ENCODE results near the gene GANC. TPM values are rescaled to one million over a fixed set of nuclear protein-coding genes. Genes with fewer than 3 reads are reported as not detected.

The GANC gene
- total and polyA plus RNA-seq, 9 of the 15 experiments (the other 6 are each of a cell fraction or from before 2014, with no cell fraction given), result 10.9 to 19.0 (median 14.5) TPM

DNA sequence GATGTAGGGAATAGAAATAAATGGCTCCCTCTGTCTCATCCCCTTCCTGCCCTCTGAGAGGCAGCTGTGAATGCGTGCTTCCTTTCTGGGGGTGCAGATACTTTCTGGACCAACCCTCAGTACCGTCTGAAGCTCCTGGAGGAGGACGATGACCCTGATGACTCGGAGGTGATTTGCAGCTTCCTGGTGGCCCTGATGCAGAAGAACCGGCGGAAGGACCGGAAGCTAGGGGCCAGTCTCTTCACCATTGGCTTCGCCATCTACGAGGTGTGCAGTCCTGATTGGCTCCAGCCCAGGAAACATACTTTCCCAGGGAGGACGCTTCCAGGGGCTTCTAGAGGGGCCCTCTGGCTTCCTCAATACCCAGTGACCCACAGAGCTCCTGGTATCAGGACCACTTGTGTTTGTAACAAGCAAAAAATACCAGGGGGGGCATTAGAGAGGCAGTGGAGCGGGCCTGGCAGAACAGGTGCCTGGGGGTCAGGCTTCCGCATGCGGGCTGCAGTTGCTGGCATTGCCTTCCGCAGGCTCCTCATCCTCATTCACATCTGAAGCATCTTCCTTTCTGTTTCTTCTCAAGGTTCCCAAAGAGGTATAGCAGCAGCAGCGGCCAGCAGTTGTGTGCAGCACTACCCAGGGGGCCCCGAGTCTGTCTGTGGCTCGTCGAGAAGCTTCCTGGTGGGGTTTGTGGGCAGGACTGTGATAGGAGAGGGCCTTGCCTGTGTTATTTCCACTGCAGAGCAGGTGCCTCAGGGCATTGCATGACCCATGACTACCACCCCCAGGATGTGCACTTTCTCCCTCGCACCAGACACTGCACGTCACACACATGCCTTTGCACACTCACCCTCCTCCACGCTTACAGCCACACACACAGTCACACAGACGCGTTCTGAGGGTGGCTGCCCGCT lies 128.8 kb downstream of the GANC start (continued):
- TF ChIP-seq, protein P1, sequence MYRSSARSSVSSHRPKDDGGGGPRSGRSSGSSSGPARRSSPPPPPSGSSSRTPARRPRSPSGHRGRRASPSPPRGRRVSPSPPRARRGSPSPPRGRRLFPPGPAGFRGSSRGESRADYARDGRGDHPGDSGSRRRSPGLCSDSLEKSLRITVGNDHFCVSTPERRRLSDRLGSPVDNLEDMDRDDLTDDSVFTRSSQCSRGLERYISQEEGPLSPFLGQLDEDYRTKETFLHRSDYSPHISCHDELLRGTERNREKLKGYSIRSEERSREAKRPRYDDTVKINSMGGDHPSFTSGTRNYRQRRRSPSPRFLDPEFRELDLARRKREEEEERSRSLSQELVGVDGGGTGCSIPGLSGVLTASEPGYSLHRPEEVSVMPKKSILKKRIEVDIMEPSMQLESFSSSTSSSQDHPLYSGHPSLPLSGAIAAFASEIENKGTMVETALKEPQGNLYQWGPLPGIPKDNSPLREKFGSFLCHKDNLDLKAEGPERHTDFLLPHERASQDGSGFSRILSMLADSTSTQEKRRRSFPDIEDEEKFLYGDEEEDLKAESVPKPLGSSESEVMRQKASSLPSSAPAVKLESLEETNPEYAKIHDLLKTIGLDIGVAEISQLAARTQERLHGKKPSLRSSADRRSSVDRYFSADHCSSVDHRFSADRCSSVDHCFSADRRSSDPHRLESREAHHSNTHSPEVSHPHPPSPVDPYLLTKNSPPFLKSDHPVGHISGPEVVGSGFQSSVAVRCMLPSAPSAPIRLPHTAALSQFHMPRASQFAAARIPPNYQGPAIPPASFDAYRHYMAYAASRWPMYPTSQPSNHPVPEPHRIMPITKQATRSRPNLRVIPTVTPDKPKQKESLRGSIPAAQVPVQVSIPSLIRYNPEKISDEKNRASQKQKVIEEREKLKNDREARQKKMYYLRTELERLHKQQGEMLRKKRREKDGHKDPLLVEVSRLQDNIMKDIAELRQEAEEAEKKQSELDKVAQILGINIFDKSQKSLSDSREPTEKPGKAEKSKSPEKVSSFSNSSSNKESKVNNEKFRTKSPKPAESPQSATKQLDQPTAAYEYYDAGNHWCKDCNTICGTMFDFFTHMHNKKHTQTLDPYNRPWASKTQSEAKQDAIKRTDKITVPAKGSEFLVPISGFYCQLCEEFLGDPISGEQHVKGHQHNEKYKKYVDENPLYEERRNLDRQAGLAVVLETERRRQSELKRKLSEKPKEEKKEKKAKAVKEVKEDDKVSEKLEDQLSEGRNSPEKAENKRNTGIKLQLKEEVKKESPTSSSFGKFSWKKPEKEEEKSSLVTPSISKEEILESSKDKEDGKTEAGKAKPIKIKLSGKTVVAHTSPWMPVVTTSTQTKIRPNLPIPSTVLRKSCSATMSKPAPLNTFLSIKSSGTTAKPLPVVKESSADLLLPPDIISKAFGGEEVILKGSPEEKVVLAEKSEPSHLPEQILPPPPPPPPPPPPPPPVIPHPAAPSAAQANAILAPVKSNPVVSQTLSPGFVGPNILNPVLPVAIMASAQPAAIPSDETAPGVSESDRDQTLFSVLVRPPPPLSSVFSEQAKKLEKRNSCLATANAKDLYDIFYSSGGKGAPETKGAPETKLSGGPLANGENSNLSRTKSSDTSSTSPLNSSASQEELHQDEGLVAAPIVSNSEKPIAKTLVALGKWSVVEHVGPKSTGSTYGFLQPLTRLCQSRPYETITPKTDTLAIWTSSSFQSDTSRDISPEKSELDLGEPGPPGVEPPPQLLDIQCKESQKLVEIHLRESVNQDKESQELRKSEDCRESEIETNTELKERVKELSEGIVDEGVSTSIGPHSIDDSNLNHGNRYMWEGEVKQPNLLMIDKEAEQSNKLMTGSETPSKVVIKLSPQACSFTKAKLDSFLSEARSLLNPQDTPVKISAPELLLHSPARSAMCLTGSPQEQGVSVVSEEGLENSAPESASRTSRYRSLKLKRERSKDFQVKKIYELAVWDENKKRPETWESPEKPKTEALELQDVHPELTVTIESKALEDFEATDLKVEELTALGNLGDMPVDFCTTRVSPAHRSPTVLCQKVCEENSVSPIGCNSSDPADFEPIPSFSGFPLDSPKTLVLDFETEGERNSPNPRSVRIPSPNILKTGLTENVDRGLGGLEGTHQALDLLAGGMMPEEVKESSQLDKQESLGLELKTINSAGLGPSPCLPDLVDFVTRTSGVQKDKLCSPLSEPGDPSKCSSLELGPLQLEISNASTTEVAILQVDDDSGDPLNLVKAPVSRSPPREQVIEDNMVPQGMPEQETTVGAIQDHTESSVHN (IDR thresholded peaks at IDR 0.05; ENCODE audit: borderline replicate concordance in 1 of 2, low read depth in 1 of 2), result no peak
